Measurements from ENCODE around the gene SRPK2.

SRPK2 gene

GRCh38 chr7:105399043-105399725 lies 10.5 kb upstream of the SRPK2 start:
- peak; percentile 28 for TF ChIP-seq CTCF (IDR thresholded peaks at IDR 0.05)
- DNase-seq: no peak
- no peaks in the 10 kb centered on the region for H3K36me3 Mint-ChIP-seq (ENCODE audit: low read depth)
- no peak overlapping the region for H3K27ac Mint-ChIP-seq
- H3K27me3 Mint-ChIP-seq (ENCODE audit: low read depth, poor library complexity): peaks cover 6% of the 10 kb centered on the region
- H3K4me1 Mint-ChIP-seq: peaks cover 11% of the 10 kb centered on the region
- H3K9me3 Mint-ChIP-seq: no peaks in the 10 kb centered on the region
- no peak overlapping the region for H3K4me3 Mint-ChIP-seq

DNA sequence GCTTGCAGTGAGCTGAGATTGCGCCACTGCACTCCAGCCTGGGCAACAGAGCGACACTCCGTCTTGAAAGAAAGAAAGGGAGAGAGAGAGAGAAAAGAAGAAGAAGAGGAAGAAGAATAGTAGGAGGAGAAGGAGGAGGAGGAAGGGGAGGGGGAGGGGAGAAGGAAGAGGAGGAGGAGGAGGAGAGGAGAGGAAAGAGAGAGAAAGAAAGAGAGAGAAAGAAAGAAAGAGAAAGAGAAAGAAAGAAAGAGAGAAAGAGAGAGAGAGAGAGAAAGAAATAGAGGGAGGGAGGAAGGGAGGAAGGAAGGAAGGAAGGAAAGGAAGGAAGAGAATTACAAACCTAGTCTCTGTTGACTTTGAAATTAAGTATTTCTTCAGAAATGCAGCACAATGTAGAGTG lies 7.8 kb upstream of the SRPK2 start:
- Mint-ChIP-seq H3K27ac (no peak overlapping the region), H3K36me3 (ENCODE audit: low read depth) (no peaks in the 10 kb centered on the region), H3K4me3 (no peak overlapping the region), H3K27me3 (ENCODE audit: low read depth, poor library complexity) (peaks cover 10% of the 10 kb centered on the region), H3K4me1 (peaks cover 8% of the 10 kb centered on the region), H3K9me3 (no peaks in the 10 kb centered on the region)
- DNase-seq: no peak
- TF ChIP-seq CTCF (IDR thresholded peaks at IDR 0.05): no peak

- no peak overlapping the region for H3K4me3 Mint-ChIP-seq
- peaks cover 12% of the 10 kb centered on the region for H3K4me1 Mint-ChIP-seq
These were observed 2.7 kb upstream of the SRPK2 start for GRCh38 chr7:105391429-105391828.

GRCh38 chr7:105389889-105390288 lies 1.2 kb upstream of the SRPK2 start:
- peak overlapping the region; percentile 94 for H3K4me3 Mint-ChIP-seq
- DNase-seq: no peak

More at GRCh38 chr7:105391429-105391828, 2.7 kb upstream of the SRPK2 start:
- Mint-ChIP-seq H3K9me3 (peaks cover 4% of the 10 kb centered on the region), H3K27ac (no peak overlapping the region), H3K27me3 (ENCODE audit: low read depth, poor library complexity) (peaks cover 9% of the 10 kb centered on the region), H3K36me3 (ENCODE audit: low read depth) (peaks cover 5% of the 10 kb centered on the region)
- TF ChIP-seq CTCF (IDR thresholded peaks at IDR 0.05): no peak
- no peak for DNase-seq

GRCh38 chr7:105389088-105389650 lies 448 bp upstream of the SRPK2 start:
- TF ChIP-seq CTCF (IDR thresholded peaks at IDR 0.05): no peak
- peak overlapping the region; percentile 99 for H3K27ac Mint-ChIP-seq
- H3K4me1 Mint-ChIP-seq: peaks cover 12% of the 10 kb centered on the region
- no peak for DNase-seq
- peaks cover 7% of the 10 kb centered on the region for H3K27me3 Mint-ChIP-seq (ENCODE audit: low read depth, poor library complexity)
- peaks cover 14% of the 10 kb centered on the region for H3K9me3 Mint-ChIP-seq
- peak overlapping the region; percentile 94 for H3K4me3 Mint-ChIP-seq
- H3K36me3 Mint-ChIP-seq (ENCODE audit: low read depth): peaks cover 22% of the 10 kb centered on the region

More at GRCh38 chr7:105389889-105390288, 1.2 kb upstream of the SRPK2 start:
- Mint-ChIP-seq H3K9me3 (peaks cover 8% of the 10 kb centered on the region), H3K4me1 (peaks cover 12% of the 10 kb centered on the region), H3K27ac (no peak overlapping the region), H3K27me3 (ENCODE audit: low read depth, poor library complexity) (peaks cover 7% of the 10 kb centered on the region), H3K36me3 (ENCODE audit: low read depth) (peaks cover 16% of the 10 kb centered on the region)
- no peak for TF ChIP-seq CTCF (IDR thresholded peaks at IDR 0.05)
